ENCODE measurements around the gene LRP3.
A peak's percentile ranks its signal among the peaks of the same experiment; 100 is the strongest.

LRP3 gene

DNA sequence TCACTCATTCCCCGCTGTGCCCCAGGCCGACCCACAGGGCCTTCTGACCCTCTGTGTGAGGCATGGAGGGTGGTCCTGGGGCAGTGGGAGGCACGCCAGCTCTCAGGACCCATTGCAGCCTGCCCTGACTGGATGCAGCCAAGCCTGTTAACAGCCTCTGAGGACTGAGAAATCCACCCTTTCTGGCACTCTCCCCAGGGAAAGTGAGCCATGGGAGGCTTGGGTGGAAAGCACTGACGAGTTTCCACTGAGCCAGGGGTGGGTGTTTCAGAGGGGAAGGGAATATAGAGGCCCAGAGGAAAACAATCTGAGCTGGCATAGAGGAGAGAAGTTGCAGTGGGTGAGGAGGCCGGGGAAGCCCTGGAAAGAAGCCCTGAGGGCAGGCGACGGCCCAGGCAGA is 62.1 kb downstream of the LRP3 start:
- H3K36me3 ChIP-seq (replicated peaks in 1 of 2; ENCODE audit: control insufficient read depth in 2 of 2, insufficient read depth in 2 of 2, low read length in 2 of 2) = no peaks in the 10 kb centered on the region
- H3K4me2 ChIP-seq (ENCODE audit: insufficient read depth, low read length, poor library complexity, severe bottlenecking) = no peak overlapping the region
- no peak for DNase-seq (ENCODE audit: low spot score)
- H3K23ac ChIP-seq (ENCODE audit: low read depth, low read length, poor library complexity) = no peak overlapping the region
- H3K79me1 ChIP-seq (ENCODE audit: low read depth, low read length) = no peaks in the 10 kb centered on the region
- no peak overlapping the region for H3K27ac ChIP-seq (replicated peaks; ENCODE audit: low read length)
- H2BK15ac ChIP-seq (ENCODE audit: low read length) = peak overlapping the region; percentile 12
- H3K18ac ChIP-seq (ENCODE audit: low read length) = peak overlapping the region; percentile 18
- H3K4me1 ChIP-seq (ENCODE audit: control insufficient read depth in 2 of 2, insufficient read depth in 1 of 2, low read depth in 1 of 2, low read length in 2 of 2) = no peaks in the 10 kb centered on the region
- no peak overlapping the region for H3K4me3 ChIP-seq (ENCODE audit: low read length in 2 of 2)
- no peak overlapping the region for H3K4ac ChIP-seq (ENCODE audit: low read length)
- no peak overlapping the region for H2BK120ac ChIP-seq (ENCODE audit: low read depth, low read length)
- H4K91ac ChIP-seq (ENCODE audit: low read depth, low read length, poor library complexity) = no peak overlapping the region
- H3K9ac ChIP-seq (ENCODE audit: low read depth, low read length, poor library complexity) = no peak overlapping the region
- H2AFZ ChIP-seq (ENCODE audit: low read length) = no peak overlapping the region
- no CpG with 5 or more reads among the region's 7 CpGs for whole genome bisulfite sequencing, 2 donors (ENCODE audit: extremely low coverage in 2 of 2, insufficient read length in 2 of 2, insufficient replicate concordance in 1 of 2)
- peak overlapping the region; percentile 84 for H3K14ac ChIP-seq (ENCODE audit: low read length)
- H3K27me3 ChIP-seq (ENCODE audit: control insufficient read depth in 3 of 3, insufficient read depth in 3 of 3, low read depth in 1 of 3, low read length in 3 of 3) = peaks cover 0 to 6% (median 0%) of the 10 kb centered on the region in 3 experiments
- peak overlapping the region; percentile 52 for H4K8ac ChIP-seq (ENCODE audit: low read depth, low read length)
- H2BK12ac ChIP-seq (ENCODE audit: low read length) = no peak overlapping the region
- no peak overlapping the region for H2BK5ac ChIP-seq (ENCODE audit: low read length)
- H2AK5ac ChIP-seq (ENCODE audit: low read depth, low read length) = no peak overlapping the region
- no peaks in the 10 kb centered on the region for H3K9me3 ChIP-seq (replicated peaks in 1 of 2; ENCODE audit: control insufficient read depth in 2 of 2, insufficient read depth in 1 of 2, low read depth in 1 of 2, low read length in 2 of 2)

DNA sequence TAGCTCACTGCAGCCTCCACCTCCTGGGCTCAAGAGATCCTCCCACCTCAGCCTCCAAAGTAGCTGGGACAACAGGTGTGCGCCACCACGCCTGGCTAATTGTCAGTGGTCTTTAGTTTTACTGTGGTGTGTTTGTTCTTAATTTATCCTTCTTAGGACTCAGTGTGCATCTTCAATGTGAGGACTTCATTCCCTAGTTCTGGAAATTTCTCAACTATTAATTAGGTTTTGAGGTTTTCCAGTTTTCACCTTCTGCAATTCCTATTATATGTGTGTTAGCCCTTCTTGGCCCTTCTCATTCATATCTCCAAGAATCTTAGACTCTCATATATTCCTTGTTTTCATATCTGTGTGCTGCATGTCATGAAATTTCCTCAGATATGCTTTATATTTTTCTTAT is 63.7 kb downstream of the LRP3 start:
- Histone ChIP-seq H3K36me3 (replicated peaks in 1 of 2; ENCODE audit: control insufficient read depth in 2 of 2, insufficient read depth in 2 of 2, low read length in 2 of 2) (no peaks in the 10 kb centered on the region), H2BK120ac (ENCODE audit: low read depth, low read length) (no peak overlapping the region), H2AFZ (ENCODE audit: low read length) (no peak overlapping the region), H3K18ac (ENCODE audit: low read length) (no peak overlapping the region), H3K4ac (ENCODE audit: low read length) (no peak overlapping the region), H3K79me1 (ENCODE audit: low read depth, low read length) (no peaks in the 10 kb centered on the region), H3K9me3 (replicated peaks in 1 of 2; ENCODE audit: control insufficient read depth in 2 of 2, insufficient read depth in 1 of 2, low read depth in 1 of 2, low read length in 2 of 2) (no peaks in the 10 kb centered on the region), H3K14ac (ENCODE audit: low read length) (no peak overlapping the region), H2BK15ac (ENCODE audit: low read length) (no peak overlapping the region), H3K9ac (ENCODE audit: low read depth, low read length, poor library complexity) (no peak overlapping the region), H3K27ac (replicated peaks; ENCODE audit: low read length) (no peak overlapping the region), H3K4me1 (ENCODE audit: control insufficient read depth in 2 of 2, insufficient read depth in 1 of 2, low read depth in 1 of 2, low read length in 2 of 2) (no peaks in the 10 kb centered on the region), H2AK5ac (ENCODE audit: low read depth, low read length) (no peak overlapping the region), H4K8ac (ENCODE audit: low read depth, low read length) (no peak overlapping the region), H3K4me3 (ENCODE audit: low read length in 2 of 2) (no peak overlapping the region), H4K91ac (ENCODE audit: low read depth, low read length, poor library complexity) (no peak overlapping the region), H3K27me3 (ENCODE audit: control insufficient read depth in 3 of 3, insufficient read depth in 3 of 3, low read depth in 1 of 3, low read length in 3 of 3) (peaks cover 0 to 13% (median 0%) of the 10 kb centered on the region in 3 experiments), H3K4me2 (ENCODE audit: insufficient read depth, low read length, poor library complexity, severe bottlenecking) (no peak overlapping the region), H2BK5ac (ENCODE audit: low read length) (no peak overlapping the region), H2BK12ac (ENCODE audit: low read length) (no peak overlapping the region), H3K23ac (ENCODE audit: low read depth, low read length, poor library complexity) (no peak overlapping the region)
- no CpG with 5 or more reads among the region's 2 CpGs for WGBS, 2 donors (ENCODE audit: extremely low coverage in 2 of 2, insufficient read length in 2 of 2, insufficient replicate concordance in 1 of 2)
- no peak for DNase-seq (ENCODE audit: low spot score)
